Stomach (tissue), 4 donors: ENCODE data around the gene C15orf39.

ENCODE experiments used
- POLR2A ChIP-seq, 4 donors: fragments of 450-650 bp; IDR thresholded peaks; one replicate each; pipeline ENCODE4 v1.6.1; 2016; ENCODE audit warnings: antibody characterized with exemption in 4 of 4, control low read depth in 2 of 4, mild to moderate bottlenecking in 1 of 4, moderate library complexity in 1 of 4
- POLR2AphosphoS5 ChIP-seq, 3 donors: sonication (generic); formaldehyde crosslinking; IDR thresholded peaks; one replicate each; pipeline ENCODE4 v1.6.1; 2016; ENCODE audit warnings: antibody characterized with exemption in 3 of 3
- TF ChIP-seq, protein P1 (sequence below), 7 experiments: fragments of 450-650 bp in 4 of 7; fragments of 200-600 bp in 3 of 7; sonication (generic) in 3 of 7; IDR thresholded peaks; one replicate each; pipeline ENCODE4 v1.5.1; 2016 to 2019; ENCODE audit warnings: antibody characterized with exemption in 7 of 7, control low read depth in 2 of 7, mild to moderate bottlenecking in 1 of 7

DNA sequence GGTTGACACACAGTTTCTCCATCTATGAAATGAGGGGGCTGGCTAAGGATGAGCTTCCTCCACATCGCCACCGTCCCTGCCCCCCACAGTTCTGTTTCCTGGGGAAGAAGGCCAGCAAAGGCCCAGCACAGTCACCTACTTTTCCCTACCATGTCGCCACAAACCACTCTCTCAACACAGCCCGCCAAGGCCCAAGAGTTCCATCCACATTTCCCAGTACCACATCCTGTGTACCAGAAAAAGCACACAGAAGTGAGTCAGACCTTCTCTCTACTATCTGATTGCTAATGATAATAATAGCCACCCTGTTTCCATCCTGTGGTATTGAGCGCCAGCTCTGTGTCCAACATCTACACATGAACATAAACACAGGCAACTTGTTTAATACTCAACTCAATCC lies 30.3 kb upstream of the C15orf39 start:
- TF ChIP-seq, protein P1, sequence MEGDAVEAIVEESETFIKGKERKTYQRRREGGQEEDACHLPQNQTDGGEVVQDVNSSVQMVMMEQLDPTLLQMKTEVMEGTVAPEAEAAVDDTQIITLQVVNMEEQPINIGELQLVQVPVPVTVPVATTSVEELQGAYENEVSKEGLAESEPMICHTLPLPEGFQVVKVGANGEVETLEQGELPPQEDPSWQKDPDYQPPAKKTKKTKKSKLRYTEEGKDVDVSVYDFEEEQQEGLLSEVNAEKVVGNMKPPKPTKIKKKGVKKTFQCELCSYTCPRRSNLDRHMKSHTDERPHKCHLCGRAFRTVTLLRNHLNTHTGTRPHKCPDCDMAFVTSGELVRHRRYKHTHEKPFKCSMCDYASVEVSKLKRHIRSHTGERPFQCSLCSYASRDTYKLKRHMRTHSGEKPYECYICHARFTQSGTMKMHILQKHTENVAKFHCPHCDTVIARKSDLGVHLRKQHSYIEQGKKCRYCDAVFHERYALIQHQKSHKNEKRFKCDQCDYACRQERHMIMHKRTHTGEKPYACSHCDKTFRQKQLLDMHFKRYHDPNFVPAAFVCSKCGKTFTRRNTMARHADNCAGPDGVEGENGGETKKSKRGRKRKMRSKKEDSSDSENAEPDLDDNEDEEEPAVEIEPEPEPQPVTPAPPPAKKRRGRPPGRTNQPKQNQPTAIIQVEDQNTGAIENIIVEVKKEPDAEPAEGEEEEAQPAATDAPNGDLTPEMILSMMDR (IDR thresholded peaks at IDR 0.05) = no peak
- TF ChIP-seq POLR2AphosphoS5 (IDR thresholded peaks at IDR 0.05) (no peak), POLR2A (IDR thresholded peaks at IDR 0.05) (no peak)
